A673 (cell line): ENCODE results near the gene LAMB3.

Experiments used
- CTCF ChIP-seq: fragments of 300-800, 200-600 bp; sonication (generic); conservative IDR thresholded peaks from 2 replicates; pipeline ENCODE4 v1.5.1; 2017; ENCODE audit warnings: low read depth, mild to moderate bottlenecking, antibody characterized with exemption, low read length, moderate library complexity, mixed read lengths
- EZH2 ChIP-seq: fragments of 200-600 bp; sonication (generic); IDR thresholded peaks from 2 replicates; pipeline ENCODE4 v1.6.1; 2017; ENCODE audit warnings: borderline replicate concordance, low read depth, mild to moderate bottlenecking, mixed read lengths, antibody characterized with exemption, low read length; ENCODE audit not compliant: poor library complexity, severe bottlenecking

- TF ChIP-seq CTCF (no peak), EZH2 (no peak)
Measured at GRCh38 chr1:209661071-209661470, 8.8 kb upstream of the LAMB3 start.
